Neural cell (in vitro differentiated cells): ENCODE data around the gene ZNF467. TPM values are rescaled to one million over a fixed set of nuclear protein-coding genes. Genes with fewer than 3 reads are reported as not detected.

ENCODE experiments used
- H2AFZ ChIP-seq: fragments of 200-600, 300-800 bp; sonication (generic), shearing (Covaris generic); 2 replicates; pipeline ENCODE4 v1.6.0; 2014; ENCODE audit warnings: low read depth, mild to moderate bottlenecking, antibody characterized with exemption, low read length, moderate library complexity
- H3F3A ChIP-seq: fragments of 200-600 bp; shearing (Covaris generic); 2 replicates; pipeline ENCODE4 v1.6.1; 2016; ENCODE audit warnings: mild to moderate bottlenecking, moderate library complexity, mixed read lengths, antibody characterized with exemption, low read length; ENCODE audit not compliant: insufficient read depth, poor library complexity, severe bottlenecking
- H3K27ac ChIP-seq: fragments of 200-600, 300-800 bp; sonication (generic), shearing (Covaris generic); 2 replicates; pipeline ENCODE4 v1.5.1; 2014; ENCODE audit warnings: mild to moderate bottlenecking, low read length, moderate library complexity
- H3K27me3 ChIP-seq: fragments of 300-800, 200-600 bp; sonication (generic), shearing (Covaris generic); 2 replicates; pipeline ENCODE4 v1.6.0; 2014; ENCODE audit warnings: mild to moderate bottlenecking, low read depth, low read length, moderate library complexity; ENCODE audit not compliant: insufficient read depth
- H3K36me3 ChIP-seq: fragments of 300-800, 200-600 bp; sonication (generic), shearing (Covaris generic); 2 replicates; pipeline ENCODE4 v1.5.1; 2014; ENCODE audit warnings: mild to moderate bottlenecking, antibody characterized with exemption, low read length, moderate library complexity; ENCODE audit not compliant: insufficient read depth
- H3K4me2 ChIP-seq: fragments of 300-800, 200-600 bp; sonication (generic), shearing (Covaris generic); 2 replicates; pipeline ENCODE4 v1.6.0; 2014; ENCODE audit warnings: mild to moderate bottlenecking, low read length
- H3K4me3 ChIP-seq: fragments of 300-800, 200-600 bp; sonication (generic), shearing (Covaris generic); 2 replicates; pipeline ENCODE4 v1.5.1; 2014; ENCODE audit warnings: mild to moderate bottlenecking, low read length, moderate library complexity
- H3K79me2 ChIP-seq: fragments of 200-600 bp; shearing (Covaris generic); replicated peaks from 2 replicates; pipeline ENCODE4 v1.6.0; 2014; ENCODE audit warnings: mild to moderate bottlenecking, low read length, moderate library complexity; ENCODE audit not compliant: insufficient read depth
- H3K9ac ChIP-seq: fragments of 300-800, 200-600 bp; sonication (generic), shearing (Covaris generic); 2 replicates; pipeline ENCODE4 v1.6.1; 2016; ENCODE audit warnings: mild to moderate bottlenecking, low read length, mixed read lengths
- H3K9me2 ChIP-seq: fragments of 200-600 bp; shearing (Covaris generic); 2 replicates; pipeline ENCODE4 v1.6.1; 2016; ENCODE audit warnings: mild to moderate bottlenecking, low read length, mixed read lengths; ENCODE audit not compliant: insufficient read depth
- H3K9me3 ChIP-seq: fragments of 200-600, 300-800 bp; sonication (generic), shearing (Covaris generic); 2 replicates; pipeline ENCODE4 v1.6.1; 2016; ENCODE audit warnings: mild to moderate bottlenecking, mixed run types, low read length, moderate library complexity, mixed read lengths
- H4K20me1 ChIP-seq: fragments of 200-600 bp; shearing (Covaris generic); 2 replicates; pipeline ENCODE4 v1.6.1; 2016; ENCODE audit warnings: mild to moderate bottlenecking, mixed run types; ENCODE audit not compliant: insufficient read depth
- CTCF ChIP-seq: fragments of 450-650 bp; IDR thresholded peaks from 2 replicates; pipeline ENCODE4 v1.5.1; 2014; ENCODE audit warnings: antibody characterized with exemption, mild to moderate bottlenecking, moderate library complexity; ENCODE audit not compliant: poor library complexity, severe bottlenecking
- EP300 ChIP-seq: fragments of 450-650 bp; conservative IDR thresholded peaks from 2 replicates; pipeline ENCODE4 v1.6.1; 2014; ENCODE audit warnings: antibody characterized with exemption, mild to moderate bottlenecking, moderate library complexity; ENCODE audit not compliant: poor library complexity, severe bottlenecking
- EZH2 ChIP-seq: fragments of 200-600, 300-800 bp; shearing (Covaris generic), sonication (generic); IDR thresholded peaks from 2 replicates; pipeline ENCODE4 v1.6.1; 2014; ENCODE audit warnings: antibody characterized with exemption, low read length, borderline replicate concordance, mild to moderate bottlenecking; ENCODE audit not compliant: insufficient read depth, poor library complexity, severe bottlenecking
- MXI1 ChIP-seq: fragments of 450-650 bp; conservative IDR thresholded peaks from 2 replicates; pipeline ENCODE4 v1.6.1; 2014; ENCODE audit warnings: antibody characterized with exemption, mild to moderate bottlenecking; ENCODE audit not compliant: poor library complexity, severe bottlenecking
- POLR2AphosphoS5 ChIP-seq: IDR thresholded peaks from 2 replicates; pipeline ENCODE4 v1.6.1; 2012
- RAD21 ChIP-seq: fragments of 450-650 bp; conservative IDR thresholded peaks from 2 replicates; pipeline ENCODE4 v1.6.1; 2014; ENCODE audit warnings: antibody characterized with exemption, mild to moderate bottlenecking, moderate library complexity
- REST ChIP-seq: IDR thresholded peaks from 2 replicates; pipeline ENCODE4 v1.6.1; 2012; ENCODE audit warnings: borderline replicate concordance
- SMC3 ChIP-seq: fragments of 450-650 bp; conservative IDR thresholded peaks from 2 replicates; pipeline ENCODE4 v1.6.1; 2014; ENCODE audit warnings: antibody characterized with exemption, mild to moderate bottlenecking, moderate library complexity; ENCODE audit not compliant: poor library complexity
- TAF1 ChIP-seq: IDR thresholded peaks from 2 replicates; pipeline ENCODE4 v1.6.1; 2012; ENCODE audit warnings: low read depth
- polyA plus RNA-seq: library from polyadenylated mRNA; depleted of rRNA; stranded (reverse); fragments of >200 nt; gene quantifications from 2 replicates; pipeline ENCODE4 v1.2.3, GENCODE V29; 2014

Gene ZNF467
- polyA plus RNA-seq, 1 donor from 2014 or later: 11.9 TPM

- Histone ChIP-seq H3K27ac (no peak overlapping the region), H3K4me2 (no peak overlapping the region), H3F3A (no peaks in the 10 kb centered on the region), H3K9me3 (no peaks in the 10 kb centered on the region), H3K9ac (no peak overlapping the region), H3K4me3 (no peak overlapping the region), H2AFZ (no peak overlapping the region), H3K9me2 (no peaks in the 10 kb centered on the region), H3K79me2 (no peaks in the 10 kb centered on the region), H4K20me1 (no peaks in the 10 kb centered on the region), H3K36me3 (no peaks in the 10 kb centered on the region), H3K27me3 (peaks cover 9% of the 10 kb centered on the region)
- TF ChIP-seq RAD21 (no peak), SMC3 (no peak), EP300 (no peak)
Measured at GRCh38 chr7:149789101-149789500, 15.7 kb upstream of the ZNF467 start.

- Histone ChIP-seq H3K79me2 (no peaks in the 10 kb centered on the region), H2AFZ (no peak overlapping the region), H3K9ac (no peak overlapping the region), H3K27me3 (peaks cover 9% of the 10 kb centered on the region), H3K4me3 (no peak overlapping the region), H4K20me1 (no peaks in the 10 kb centered on the region), H3K9me2 (no peaks in the 10 kb centered on the region), H3K9me3 (no peaks in the 10 kb centered on the region), H3K4me2 (no peak overlapping the region), H3K27ac (no peak overlapping the region), H3F3A (no peaks in the 10 kb centered on the region), H3K36me3 (no peaks in the 10 kb centered on the region)
- TF ChIP-seq EP300 (no peak), POLR2AphosphoS5 (no peak), REST (no peak), TAF1 (no peak), RAD21 (no peak), CTCF (no peak), MXI1 (no peak), SMC3 (no peak), EZH2 (no peak)
Measured at GRCh38 chr7:149788300-149788851, 15.0 kb upstream of the ZNF467 start.
